Fibroblast of mammary gland (primary cell): Measurements from ENCODE around the gene SORCS1.
A peak's percentile ranks its signal among the peaks of the same experiment; 100 is the strongest.

Experiments used
- DNase-seq: peaks from one replicate; pipeline ENCODE4 v3.0.0-alpha.2; 2010; ENCODE audit warnings: low read depth
- H3K4me3 ChIP-seq: 2 replicates; pipeline ENCODE4 v1.5.1; 2011; ENCODE audit warnings: low read depth, mild to moderate bottlenecking, low read length, moderate library complexity; ENCODE audit not compliant: control insufficient read depth
- TF ChIP-seq, protein P1 (sequence below): conservative IDR thresholded peaks from 2 replicates; pipeline ENCODE4 v1.5.1; 2011; ENCODE audit warnings: low read depth, low read length, inconsistent platforms; ENCODE audit not compliant: control insufficient read depth, insufficient read depth

SORCS1 gene

DNA sequence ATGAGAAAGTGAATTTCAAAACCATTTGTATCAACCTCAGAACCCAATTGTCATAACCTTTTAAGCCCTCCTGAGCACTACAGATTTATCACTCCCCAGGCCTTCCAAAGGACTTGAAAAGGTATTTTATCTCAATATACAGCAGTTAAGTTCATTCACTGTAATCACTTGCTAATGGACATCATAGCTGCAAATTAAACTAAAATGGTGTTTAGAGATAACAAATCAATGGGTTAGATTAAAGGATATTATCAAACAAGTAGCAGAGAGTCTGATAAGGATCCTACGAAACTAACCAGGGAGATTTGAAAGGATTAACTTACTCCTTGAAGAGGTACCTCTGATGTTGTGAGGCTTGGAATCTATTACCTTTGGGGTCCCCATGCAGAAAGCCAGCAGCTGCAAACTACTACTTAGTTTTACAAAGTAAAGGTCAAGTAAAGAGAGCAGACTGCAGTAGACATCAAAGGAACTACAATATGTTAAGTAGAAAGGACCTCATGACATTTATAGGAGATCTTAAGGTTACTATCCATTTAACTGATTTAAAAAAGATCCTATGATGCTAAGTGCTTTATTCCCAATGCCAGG lies 359.4 kb downstream of the SORCS1 start:
- no peak for DNase-seq
- TF ChIP-seq, protein P1, sequence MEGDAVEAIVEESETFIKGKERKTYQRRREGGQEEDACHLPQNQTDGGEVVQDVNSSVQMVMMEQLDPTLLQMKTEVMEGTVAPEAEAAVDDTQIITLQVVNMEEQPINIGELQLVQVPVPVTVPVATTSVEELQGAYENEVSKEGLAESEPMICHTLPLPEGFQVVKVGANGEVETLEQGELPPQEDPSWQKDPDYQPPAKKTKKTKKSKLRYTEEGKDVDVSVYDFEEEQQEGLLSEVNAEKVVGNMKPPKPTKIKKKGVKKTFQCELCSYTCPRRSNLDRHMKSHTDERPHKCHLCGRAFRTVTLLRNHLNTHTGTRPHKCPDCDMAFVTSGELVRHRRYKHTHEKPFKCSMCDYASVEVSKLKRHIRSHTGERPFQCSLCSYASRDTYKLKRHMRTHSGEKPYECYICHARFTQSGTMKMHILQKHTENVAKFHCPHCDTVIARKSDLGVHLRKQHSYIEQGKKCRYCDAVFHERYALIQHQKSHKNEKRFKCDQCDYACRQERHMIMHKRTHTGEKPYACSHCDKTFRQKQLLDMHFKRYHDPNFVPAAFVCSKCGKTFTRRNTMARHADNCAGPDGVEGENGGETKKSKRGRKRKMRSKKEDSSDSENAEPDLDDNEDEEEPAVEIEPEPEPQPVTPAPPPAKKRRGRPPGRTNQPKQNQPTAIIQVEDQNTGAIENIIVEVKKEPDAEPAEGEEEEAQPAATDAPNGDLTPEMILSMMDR: no peak
- H3K4me3 ChIP-seq: no peak overlapping the region

DNA sequence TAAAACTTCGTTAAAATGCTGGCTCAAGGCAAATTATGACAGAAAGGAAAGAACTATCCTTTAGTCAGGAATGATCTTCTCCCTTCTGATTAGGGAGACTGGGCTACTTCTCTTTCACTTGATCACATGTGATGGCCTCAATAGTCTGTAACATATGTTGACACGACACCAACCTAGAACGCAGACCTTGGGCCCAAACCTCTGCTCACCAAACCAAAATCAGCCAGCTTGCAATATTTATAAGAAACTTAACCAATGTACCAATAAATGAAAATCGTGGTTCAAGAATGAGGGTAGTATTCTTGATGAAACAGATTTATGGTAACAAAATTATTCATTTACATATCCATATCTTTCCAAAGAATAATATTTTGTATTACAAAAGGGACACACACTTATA lies 361.6 kb downstream of the SORCS1 start:
- TF ChIP-seq, protein P1: no peak
- no peak overlapping the region for H3K4me3 ChIP-seq

DNA sequence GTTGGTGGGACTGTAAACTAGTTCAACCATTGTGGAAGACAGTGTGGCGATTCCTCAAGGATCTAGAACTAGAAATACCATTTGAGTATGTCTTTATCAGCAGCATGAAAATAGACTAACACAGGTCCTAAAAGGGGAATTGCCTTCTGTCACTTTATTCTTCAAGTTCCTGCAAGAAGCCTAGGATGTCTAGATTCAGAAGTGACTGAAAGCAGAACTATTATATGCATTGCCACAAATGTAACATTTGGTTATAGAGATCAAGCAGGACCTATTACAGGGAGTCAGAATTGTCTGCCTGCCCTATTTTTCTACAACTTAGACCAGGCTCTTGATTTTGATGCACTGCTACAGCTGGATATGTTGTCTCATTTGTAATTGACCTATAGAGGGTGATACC lies 364.7 kb downstream of the SORCS1 start:
- no peak overlapping the region for H3K4me3 ChIP-seq
- no peak for DNase-seq
- TF ChIP-seq, protein P1: no peak

More for the DNA sequence above, 361.6 kb downstream of the SORCS1 start:
- no peak for DNase-seq

DNA sequence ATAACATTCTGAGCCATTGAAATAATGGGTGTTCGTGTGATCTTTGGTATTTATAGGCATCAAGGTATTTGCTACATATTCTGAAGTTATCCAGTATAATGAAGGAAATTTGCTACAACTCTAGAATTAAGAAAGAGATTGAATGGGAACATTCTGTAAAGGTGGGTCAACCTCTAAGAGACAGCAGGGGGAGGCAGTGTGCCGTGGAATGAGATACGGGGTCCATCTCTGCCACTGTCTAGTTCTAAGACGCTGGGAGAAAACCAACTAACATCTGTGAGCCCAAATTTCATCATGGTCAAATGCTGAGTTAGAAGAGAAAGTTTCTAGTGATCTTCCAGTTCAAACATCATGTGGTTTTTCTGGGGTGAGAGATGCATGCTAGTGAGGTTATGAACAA lies 368.9 kb downstream of the SORCS1 start:
- TF ChIP-seq, protein P1: peak; percentile 34

DNA sequence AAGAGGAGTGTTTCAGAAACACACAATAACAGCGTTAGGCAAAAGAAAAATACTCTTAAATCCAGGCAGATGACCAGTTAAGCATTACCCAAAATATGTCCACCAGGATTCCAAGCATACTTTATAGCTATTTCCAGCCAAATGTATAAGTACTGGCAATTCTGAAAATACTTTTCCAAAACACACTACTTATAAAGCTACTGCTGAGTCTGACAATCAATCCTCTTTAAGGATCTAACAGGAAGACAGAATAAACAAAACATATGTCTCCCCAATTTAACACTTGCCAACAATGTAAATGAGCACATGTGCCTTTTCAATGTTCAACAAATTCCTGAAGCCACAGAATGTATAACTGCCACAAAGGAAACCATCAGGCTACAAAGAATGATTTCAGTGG lies 370.9 kb downstream of the SORCS1 start:
- DNase-seq: no peak
- no peak overlapping the region for H3K4me3 ChIP-seq
- TF ChIP-seq, protein P1: no peak

More for the DNA sequence above, 368.9 kb downstream of the SORCS1 start:
- no peak overlapping the region for H3K4me3 ChIP-seq
- DNase-seq: peak; percentile 43

DNA sequence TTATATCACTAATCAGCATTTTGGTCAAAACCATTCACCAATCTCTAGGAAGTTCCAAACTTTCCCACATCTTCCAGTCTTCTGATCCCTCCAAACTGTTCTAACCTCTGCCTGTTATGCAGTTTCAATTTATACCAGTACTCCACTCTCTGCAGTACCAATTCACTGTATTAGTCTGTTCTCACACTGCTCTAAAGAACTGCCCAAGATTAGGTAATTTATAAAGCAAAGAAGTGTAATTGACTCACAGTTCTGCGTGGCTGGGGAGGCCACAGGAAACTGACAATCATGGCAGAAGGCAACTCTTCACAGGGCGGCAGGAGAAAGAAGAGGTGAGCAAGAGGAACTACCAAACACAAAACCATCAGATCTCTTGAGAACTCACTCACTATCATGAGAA lies 374.9 kb downstream of the SORCS1 start:
- H3K4me3 ChIP-seq: no peak overlapping the region
- TF ChIP-seq, protein P1: no peak
- no peak for DNase-seq

DNA sequence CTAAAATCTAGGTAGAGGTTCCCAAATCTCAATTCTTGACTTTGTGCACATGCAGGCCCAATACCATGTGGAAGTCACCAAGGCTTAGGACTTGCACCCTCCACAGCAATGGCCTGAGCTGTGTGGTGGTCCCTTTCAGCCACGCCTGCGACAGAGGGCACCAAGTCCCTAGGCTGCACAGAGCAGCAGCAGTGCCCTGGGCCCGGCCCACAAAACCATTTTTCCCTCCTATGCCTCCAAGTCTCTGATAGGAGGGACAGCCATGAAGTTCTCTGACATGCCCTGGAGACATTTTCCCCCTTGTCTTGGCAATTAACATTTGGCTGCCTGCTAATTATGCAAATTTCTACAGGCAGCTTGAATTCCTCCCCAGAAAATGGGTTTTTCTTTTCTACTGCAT lies 375.5 kb downstream of the SORCS1 start:
- TF ChIP-seq, protein P1: no peak
- DNase-seq: no peak
- H3K4me3 ChIP-seq: no peak overlapping the region
